NT2/D1 (cell line): Measurements from ENCODE around the gene CSNK2A1.

Source experiments
- DNase-seq: peaks from one replicate; pipeline ENCODE4 v3.0.0-alpha.2; 2011; ENCODE audit warnings: low read depth, low spot score
- H3K27me3 ChIP-seq: 2 replicates; pipeline ENCODE4 v1.6.0; 2011; ENCODE audit warnings: mild to moderate bottlenecking; ENCODE audit not compliant: insufficient read length, insufficient read depth
- H3K36me3 ChIP-seq: 2 replicates; pipeline ENCODE4 v1.6.1; 2011; ENCODE audit warnings: mild to moderate bottlenecking, low read length, mixed read lengths; ENCODE audit not compliant: insufficient read depth, insufficient read length
- H3K4me1 ChIP-seq: 2 replicates; pipeline ENCODE4 v1.5.1; 2011; ENCODE audit not compliant: insufficient read depth, insufficient read length
- H3K4me3 ChIP-seq: 2 replicates; pipeline ENCODE4 v1.5.1; 2011; ENCODE audit warnings: low read depth; ENCODE audit not compliant: insufficient read length
- H3K9ac ChIP-seq: 2 replicates; pipeline ENCODE4 v1.6.0; 2011; ENCODE audit warnings: low read depth; ENCODE audit not compliant: insufficient read length
- H3K9me3 ChIP-seq: 2 replicates; pipeline ENCODE4 v1.5.1; 2011; ENCODE audit warnings: mild to moderate bottlenecking, low read length; ENCODE audit not compliant: insufficient read depth
- SUZ12 ChIP-seq: IDR thresholded peaks from 2 replicates; pipeline ENCODE4 v1.6.1; 2011; ENCODE audit not compliant: insufficient read length, insufficient read depth; ENCODE audit errors: extremely low read depth
- YY1 ChIP-seq: IDR thresholded peaks from 2 replicates; pipeline ENCODE4 v1.6.1; 2011; ENCODE audit not compliant: insufficient read length, insufficient read depth
- ZNF274 ChIP-seq: IDR thresholded peaks from 2 replicates; pipeline ENCODE4 v1.6.1; 2011; ENCODE audit warnings: mild to moderate bottlenecking, low read depth, low read length

CSNK2A1 gene

GRCh38 chr20:528923-529604 is 14.5 kb downstream of the CSNK2A1 start:
- no peak for TF ChIP-seq SUZ12
- TF ChIP-seq YY1 = no peak
- no peak for TF ChIP-seq ZNF274
- H3K4me1 ChIP-seq = no peaks in the 10 kb centered on the region
- no peak overlapping the region for H3K4me3 ChIP-seq
- no peaks in the 10 kb centered on the region for H3K9me3 ChIP-seq
- no peak overlapping the region for H3K9ac ChIP-seq
- DNase-seq = no peak
- H3K36me3 ChIP-seq = peaks cover 47% of the 10 kb centered on the region
- no peaks in the 10 kb centered on the region for H3K27me3 ChIP-seq

- Histone ChIP-seq H3K36me3 (peaks cover 58% of the 10 kb centered on the region), H3K27me3 (no peaks in the 10 kb centered on the region), H3K4me1 (no peaks in the 10 kb centered on the region), H3K9me3 (no peaks in the 10 kb centered on the region), H3K4me3 (no peak overlapping the region), H3K9ac (no peak overlapping the region)
- no peak for TF ChIP-seq ZNF274
- TF ChIP-seq SUZ12 = no peak
- DNase-seq = no peak
Measured at GRCh38 chr20:527571-527886, 16.1 kb downstream of the CSNK2A1 start.

DNA sequence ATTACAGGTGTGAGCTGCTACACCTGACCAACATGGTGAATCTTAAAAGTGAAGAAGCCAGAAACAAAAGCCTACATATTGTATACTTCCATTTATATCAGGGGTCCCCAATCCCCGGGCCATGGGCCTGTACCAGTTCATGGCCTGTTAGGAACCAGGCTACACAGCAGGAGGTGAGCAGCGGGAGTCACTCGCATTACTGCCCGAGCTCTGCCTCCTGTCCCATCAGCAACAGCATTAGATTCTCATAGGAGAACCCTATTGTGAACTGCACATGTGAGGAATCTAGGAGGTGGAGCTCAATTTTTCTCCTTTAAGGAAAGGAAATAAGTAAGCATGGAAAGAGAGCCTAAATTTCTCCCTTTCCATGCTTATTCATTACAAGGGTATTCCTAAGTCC is 21.7 kb downstream of the CSNK2A1 start:
- Histone ChIP-seq H3K4me3 (no peak overlapping the region), H3K27me3 (no peaks in the 10 kb centered on the region), H3K36me3 (peaks cover 43% of the 10 kb centered on the region), H3K9me3 (no peaks in the 10 kb centered on the region), H3K4me1 (no peaks in the 10 kb centered on the region), H3K9ac (no peak overlapping the region)
- TF ChIP-seq YY1 = no peak
- no peak for TF ChIP-seq SUZ12
- no peak for TF ChIP-seq ZNF274
- DNase-seq = no peak

- TF ChIP-seq ZNF274 (no peak), YY1 (no peak), SUZ12 (no peak)
- Histone ChIP-seq H3K4me3 (no peak overlapping the region), H3K36me3 (peaks cover 38% of the 10 kb centered on the region), H3K9ac (no peak overlapping the region), H3K27me3 (no peaks in the 10 kb centered on the region), H3K4me1 (no peaks in the 10 kb centered on the region), H3K9me3 (no peaks in the 10 kb centered on the region)
- no peak for DNase-seq
Measured at GRCh38 chr20:519999-520398, 23.6 kb downstream of the CSNK2A1 start.

- peaks cover 16% of the 10 kb centered on the region for H3K36me3 ChIP-seq
- DNase-seq = no peak
- H3K9ac ChIP-seq = no peak overlapping the region
- H3K9me3 ChIP-seq = no peaks in the 10 kb centered on the region
- TF ChIP-seq ZNF274 = no peak
- TF ChIP-seq YY1 = no peak
- TF ChIP-seq SUZ12 = no peak
- H3K4me1 ChIP-seq = no peaks in the 10 kb centered on the region
- H3K27me3 ChIP-seq = no peaks in the 10 kb centered on the region
- no peak overlapping the region for H3K4me3 ChIP-seq
Measured at GRCh38 chr20:517221-517620, 26.4 kb downstream of the CSNK2A1 start.

DNA sequence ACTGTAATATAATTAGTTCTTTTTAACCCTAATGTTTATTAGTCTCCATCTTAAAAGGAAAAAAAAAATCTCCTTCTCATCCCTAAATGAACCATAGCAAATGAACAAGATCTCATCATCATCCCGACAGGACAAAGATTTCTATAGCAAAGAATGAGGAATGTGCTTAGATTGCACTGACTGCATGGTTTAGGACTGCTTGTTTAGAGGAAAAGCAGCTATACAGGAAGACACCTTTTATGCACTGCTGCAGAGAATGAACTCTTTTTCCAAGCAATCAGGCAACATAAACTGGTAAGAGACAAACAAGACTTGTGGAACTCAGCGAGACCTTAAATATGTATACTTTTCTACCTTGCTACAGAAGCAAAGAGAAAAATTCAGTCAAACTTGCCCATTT is 26.8 kb downstream of the CSNK2A1 start:
- Histone ChIP-seq H3K9me3 (no peaks in the 10 kb centered on the region), H3K4me1 (no peaks in the 10 kb centered on the region), H3K4me3 (no peak overlapping the region), H3K27me3 (no peaks in the 10 kb centered on the region), H3K36me3 (peaks cover 14% of the 10 kb centered on the region), H3K9ac (no peak overlapping the region)
- DNase-seq = no peak
- no peak for TF ChIP-seq YY1
- TF ChIP-seq ZNF274 = no peak

- DNase-seq = no peak
- TF ChIP-seq YY1 = no peak
- no peak for TF ChIP-seq SUZ12
- TF ChIP-seq ZNF274 = no peak
- Histone ChIP-seq H3K9ac (no peak overlapping the region), H3K36me3 (peaks cover 13% of the 10 kb centered on the region), H3K27me3 (no peaks in the 10 kb centered on the region), H3K4me3 (no peak overlapping the region), H3K4me1 (no peaks in the 10 kb centered on the region), H3K9me3 (no peaks in the 10 kb centered on the region)
Measured at GRCh38 chr20:515696-516095, 27.9 kb downstream of the CSNK2A1 start.
